HG03060 (cell line): Measurements from ENCODE around the gene ANP32D.
A peak's percentile ranks its signal among the peaks of the same experiment; 100 is the strongest.
"Not testable (repeated sequence)": the region's sequence is repeated elsewhere in the genome, so short reads cannot be mapped to it uniquely, and the experiment has no call there.

Source experiments
- ATAC-seq: cut with Tn5 transposase; IDR thresholded peaks from one replicate; pipeline ENCODE4 v1.9.1; 2021; ENCODE audit warnings: low read depth, moderate number of reproducible peaks; ENCODE audit not compliant: unreplicated experiment

The ANP32D gene

DNA sequence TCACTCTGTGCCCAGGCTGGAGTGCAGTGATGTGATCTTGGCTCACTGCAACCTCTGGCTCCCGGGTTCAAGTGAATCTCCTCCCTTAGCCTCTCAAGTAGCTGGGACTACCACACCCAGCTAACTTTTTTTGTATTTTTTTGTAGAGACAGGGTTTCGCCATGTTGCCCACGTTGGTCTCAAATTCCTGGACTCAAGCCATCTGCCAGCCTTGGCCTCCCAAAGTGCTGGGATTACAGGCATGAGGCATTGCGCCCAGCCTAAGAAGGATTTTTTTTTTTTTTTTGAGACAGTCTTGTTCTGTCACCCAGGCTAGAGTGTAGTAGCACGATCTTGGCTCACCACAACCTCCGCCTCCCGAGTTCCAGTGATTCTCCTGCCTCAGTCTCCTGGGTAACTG is 17.1 kb downstream of the ANP32D start:
- ATAC-seq, result not testable (repeated sequence)

DNA sequence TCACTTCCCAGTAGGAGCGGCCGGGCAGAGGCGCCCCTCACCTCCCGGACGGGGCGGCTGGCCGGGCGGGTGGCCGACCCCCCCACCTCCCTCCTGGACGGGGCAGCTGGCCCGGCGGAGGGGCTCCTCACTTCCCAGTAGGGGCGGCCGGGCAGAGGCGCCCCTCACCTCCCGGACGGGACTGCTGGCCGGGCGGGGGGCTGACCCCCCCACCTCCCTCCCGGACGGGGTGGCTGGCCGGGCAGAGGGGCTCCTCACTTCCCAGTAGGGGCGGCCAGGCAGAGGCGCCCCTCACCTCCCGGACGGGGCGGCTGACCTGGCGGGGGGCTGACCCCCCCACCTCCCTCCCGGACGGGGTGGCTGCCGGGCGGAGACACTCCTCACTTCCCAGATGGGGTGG is 27.9 kb downstream of the ANP32D start:
- ATAC-seq, result not testable (repeated sequence)

DNA sequence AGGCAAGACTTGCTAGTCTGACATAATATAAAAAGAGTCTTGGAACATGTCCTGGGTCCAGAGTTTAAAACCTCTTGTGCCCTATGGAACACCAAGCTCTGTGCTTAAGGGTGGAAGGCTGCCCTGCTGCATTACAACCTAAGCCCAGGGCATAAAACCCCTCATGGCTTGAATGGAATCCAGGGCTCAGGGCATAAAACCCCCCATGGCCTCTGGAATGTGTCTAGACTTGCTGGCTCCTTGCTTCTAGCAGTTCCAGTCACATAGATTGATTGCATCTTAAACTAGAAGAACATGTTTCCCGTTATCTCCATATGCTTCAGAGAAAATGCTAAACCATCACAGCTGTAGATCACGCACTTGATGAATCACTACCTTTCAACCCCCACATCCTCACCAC is 34.5 kb downstream of the ANP32D start:
- not testable (repeated sequence) for ATAC-seq

DNA sequence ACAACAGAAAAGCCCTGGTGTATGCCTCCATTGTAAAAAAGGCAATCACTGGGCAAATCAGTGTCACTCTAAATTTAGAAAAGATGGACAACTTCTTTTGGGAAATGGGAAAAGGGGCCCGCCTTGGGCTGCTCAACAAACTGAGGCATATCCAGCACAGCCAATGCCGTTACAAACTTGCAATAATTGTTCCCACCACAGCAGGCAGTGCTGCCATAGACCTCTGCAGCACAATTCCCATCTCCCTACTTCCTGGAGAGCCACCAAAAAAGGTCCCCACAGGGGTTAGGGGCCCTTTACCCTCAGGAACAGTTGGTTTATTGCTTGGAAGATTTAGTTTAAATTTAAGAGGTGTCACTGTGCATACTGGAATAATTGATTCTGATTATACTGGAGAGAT is 36.6 kb downstream of the ANP32D start:
- no peak for ATAC-seq

DNA sequence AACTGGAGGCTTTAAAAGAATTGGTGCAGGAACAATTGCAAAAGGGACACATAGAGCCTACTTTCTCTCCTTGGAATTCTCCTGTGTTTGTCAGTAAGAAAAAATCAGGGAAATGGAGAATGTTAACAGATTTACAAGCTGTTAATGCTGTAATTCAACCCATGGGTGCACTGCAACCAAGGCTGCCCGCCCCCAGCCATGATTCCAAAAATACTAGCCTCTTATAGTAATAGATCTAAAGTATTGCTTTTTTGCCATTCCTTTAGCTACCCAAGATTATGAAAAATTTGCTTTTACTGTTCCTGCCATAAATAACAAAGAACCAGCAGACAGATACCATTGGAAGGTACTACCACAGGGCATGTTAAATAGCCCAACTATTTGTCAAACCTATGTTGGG is 37.8 kb downstream of the ANP32D start:
- no peak for ATAC-seq

DNA sequence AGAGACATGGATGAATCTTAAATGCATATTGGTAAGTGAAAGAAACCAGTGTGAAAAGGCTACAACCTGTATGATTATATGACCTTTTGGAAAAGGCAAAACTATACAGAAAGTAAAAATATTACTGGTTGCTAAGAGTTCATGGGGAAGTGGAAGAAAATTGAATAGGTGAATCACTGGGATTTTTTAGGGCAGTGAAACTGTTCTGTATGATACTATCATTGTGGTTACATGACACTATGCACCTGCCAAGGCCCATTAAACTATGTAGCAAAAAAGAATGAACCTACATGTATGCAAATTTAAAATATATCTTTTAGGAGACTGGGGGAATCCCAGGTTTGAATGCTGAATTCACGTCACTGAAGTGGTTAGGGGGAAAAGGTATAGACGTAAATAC is 40.5 kb downstream of the ANP32D start:
- peak; percentile 55 for ATAC-seq

DNA sequence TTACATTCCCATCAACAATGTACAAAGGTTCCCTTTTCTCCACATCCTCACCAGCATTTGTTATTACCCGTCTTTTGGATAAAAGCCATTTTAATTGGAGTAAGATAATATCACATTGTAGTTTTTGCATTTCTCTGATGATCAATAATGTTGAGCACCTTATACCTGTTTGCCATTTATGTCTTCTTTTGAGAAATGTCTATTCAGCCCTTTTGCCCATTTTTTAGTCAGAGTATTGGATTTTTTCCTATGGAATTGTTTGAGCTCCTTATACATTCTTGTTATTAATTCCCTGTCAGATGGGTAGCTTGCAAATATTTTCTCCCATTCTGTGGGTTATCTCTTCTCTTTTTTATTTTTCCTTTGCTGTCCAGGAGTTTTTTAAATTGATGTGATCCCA is 42.4 kb downstream of the ANP32D start:
- no peak for ATAC-seq

DNA sequence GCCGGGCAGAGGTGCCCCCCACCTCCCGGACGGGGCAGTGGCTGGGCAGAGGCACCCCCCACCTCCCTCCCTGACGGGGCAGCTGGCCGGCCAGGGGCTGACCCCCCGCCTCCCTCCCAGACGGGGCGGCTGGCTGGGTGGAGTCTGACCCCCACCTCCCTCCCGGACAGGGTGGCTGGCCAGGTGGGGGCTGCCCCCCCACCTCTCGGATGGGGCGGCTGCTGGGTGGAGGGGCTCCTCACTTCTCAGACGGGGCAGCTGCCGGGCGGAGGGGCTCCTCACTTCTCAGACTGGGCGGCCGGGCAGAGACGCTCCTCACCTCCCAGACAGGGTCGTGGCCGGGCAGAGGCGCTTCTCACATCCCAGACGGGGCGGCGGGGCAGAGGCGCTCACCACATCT is 48.0 kb downstream of the ANP32D start:
- ATAC-seq, result not testable (repeated sequence)
